ENCODE measurements around the gene TOMT.

- TF ChIP-seq CTCF (IDR thresholded peaks at IDR 0.05; ENCODE audit: low read length) (no peak), EZH2 (IDR thresholded peaks at IDR 0.05; ENCODE audit: borderline replicate concordance, low read length) (no peak)
Measured at GRCh38 chr11:72102162-72102561, 3.6 kb upstream of the TOMT start.

Measured in OCI-LY1 (cell line).